DOHH2 (cell line): ENCODE data around the gene RSBN1.

Source experiments
- H3F3A ChIP-seq: fragments of 200-600 bp; sonication (generic), shearing (Covaris generic); 2 replicates; pipeline ENCODE4 v1.6.0; 2016; ENCODE audit warnings: antibody characterized with exemption, mild to moderate bottlenecking; ENCODE audit not compliant: control insufficient read depth, insufficient read depth
- H3K27ac ChIP-seq: fragments of 200-600 bp; sonication (generic); 2 replicates; pipeline ENCODE4 v1.5.1; 2014; ENCODE audit warnings: low read depth, mild to moderate bottlenecking, low read length, moderate library complexity
- H3K27me3 ChIP-seq: fragments of 200-600 bp; sonication (generic); 2 replicates; pipeline ENCODE4 v1.6.1; 2014; ENCODE audit warnings: mild to moderate bottlenecking, low read length, mixed read lengths; ENCODE audit not compliant: control insufficient read depth
- H3K36me3 ChIP-seq: fragments of 200-600 bp; sonication (generic); 2 replicates; pipeline ENCODE4 v1.6.1; 2014; ENCODE audit warnings: mild to moderate bottlenecking, low read length, moderate library complexity, mixed read lengths; ENCODE audit not compliant: control insufficient read depth
- H3K4me1 ChIP-seq: fragments of 200-600 bp; sonication (generic); 2 replicates; pipeline ENCODE4 v1.6.1; 2014; ENCODE audit warnings: mild to moderate bottlenecking, low read length, mixed read lengths; ENCODE audit not compliant: control insufficient read depth
- H3K4me2 ChIP-seq: fragments of 200-600 bp; sonication (generic); 2 replicates; pipeline ENCODE4 v1.6.0; 2014; ENCODE audit warnings: mild to moderate bottlenecking, low read length, moderate library complexity
- H3K4me3 ChIP-seq: fragments of 200-600 bp; sonication (generic); 2 replicates; pipeline ENCODE4 v1.5.1; 2014; ENCODE audit warnings: mild to moderate bottlenecking, low read length, mixed read lengths
- H3K79me2 ChIP-seq: fragments of 200-600 bp; sonication (generic); 2 replicates; pipeline ENCODE4 v1.6.1; 2014; ENCODE audit warnings: mild to moderate bottlenecking, low read length, mixed read lengths; ENCODE audit not compliant: control insufficient read depth
- H3K9me2 ChIP-seq: fragments of 200-600 bp; sonication (generic); replicated peaks from 2 replicates; pipeline ENCODE4 v1.6.1; 2014; ENCODE audit warnings: mild to moderate bottlenecking, low read length, mixed read lengths; ENCODE audit not compliant: control insufficient read depth
- H3K9me3 ChIP-seq: fragments of 200-600 bp; sonication (generic); 2 replicates; pipeline ENCODE4 v1.6.1; 2014; ENCODE audit warnings: antibody characterized with exemption, low read length, mixed read lengths; ENCODE audit not compliant: control insufficient read depth, insufficient read depth
- H4K20me1 ChIP-seq: fragments of 200-600 bp; sonication (generic); 2 replicates; pipeline ENCODE4 v1.6.0; 2014; ENCODE audit warnings: low read depth, mild to moderate bottlenecking, antibody characterized with exemption, low read length, moderate library complexity; ENCODE audit not compliant: control insufficient read depth, insufficient read depth
- CTCF ChIP-seq: fragments of 200-600 bp; sonication (generic); IDR thresholded peaks from one replicate; pipeline ENCODE4 v1.5.1; 2014; ENCODE audit warnings: antibody characterized with exemption, mild to moderate bottlenecking, low read depth, low read length; ENCODE audit not compliant: poor library complexity, severe bottlenecking
- EZH2phosphoT487 ChIP-seq: fragments of 200-600 bp; sonication (generic); IDR thresholded peaks from 2 replicates; pipeline ENCODE4 v1.6.1; 2017; ENCODE audit warnings: borderline replicate concordance, mild to moderate bottlenecking, antibody characterized with exemption, low read length, moderate library complexity, mixed read lengths

Gene RSBN1

GRCh38 chr1:113779542-113779941, 32.7 kb downstream of the RSBN1 start:
- Histone ChIP-seq H3K4me2 (no peak overlapping the region), H3K9me2 (no peaks in the 10 kb centered on the region), H3K27me3 (no peaks in the 10 kb centered on the region), H3F3A (peaks cover 6% of the 10 kb centered on the region; the same call in 1 of the 2 replicates), H3K79me2 (peaks cover 61% of the 10 kb centered on the region), H3K27ac (no peak overlapping the region), H3K36me3 (peaks cover 32% of the 10 kb centered on the region), H3K4me1 (peaks cover 44% of the 10 kb centered on the region), H3K4me3 (no peak overlapping the region), H4K20me1 (peaks cover 6% of the 10 kb centered on the region; the same call in 1 of the 2 replicates), H3K9me3 (no peaks in the 10 kb centered on the region)
- TF ChIP-seq EZH2phosphoT487 (no peak), CTCF (no peak)

- Histone ChIP-seq H3K36me3 (peaks cover 23% of the 10 kb centered on the region), H3K9me3 (no peaks in the 10 kb centered on the region), H3K27ac (no peak overlapping the region), H3K4me2 (no peak overlapping the region), H3K9me2 (no peaks in the 10 kb centered on the region), H3F3A (0 out of 2 replicates have a peak, but pooled peaks cover 4% of the 10 kb centered on the region), H3K27me3 (no peaks in the 10 kb centered on the region), H3K79me2 (peaks cover 42% of the 10 kb centered on the region), H4K20me1 (no peaks in the 10 kb centered on the region), H3K4me1 (peaks cover 25% of the 10 kb centered on the region), H3K4me3 (no peak overlapping the region)
- no peak for TF ChIP-seq EZH2phosphoT487
- TF ChIP-seq CTCF, result no peak
Measured at GRCh38 chr1:113777561-113777960, 34.7 kb downstream of the RSBN1 start.

DNA sequence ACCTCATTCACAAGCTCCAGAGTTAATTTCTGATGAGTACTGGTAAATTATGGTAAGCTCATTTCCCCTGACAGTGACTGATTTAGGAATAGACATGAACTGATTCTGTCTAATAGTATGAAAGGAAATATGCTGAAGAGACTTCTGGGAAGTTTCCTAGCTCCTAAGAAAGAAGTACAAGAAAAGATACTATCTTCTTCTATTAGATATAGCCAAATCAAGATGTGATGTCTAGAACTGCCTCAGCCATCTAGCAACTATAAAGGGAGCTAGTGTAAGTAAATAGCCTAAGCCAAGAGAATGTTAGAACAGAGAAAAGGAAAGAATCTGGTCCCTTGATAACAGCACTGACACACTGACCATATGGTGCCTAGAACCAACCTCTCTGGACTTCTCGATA, 42.2 kb downstream of the RSBN1 start:
- no peaks in the 10 kb centered on the region for H3K4me1 ChIP-seq

More for the DNA sequence above, 42.2 kb downstream of the RSBN1 start:
- H3K79me2 ChIP-seq, result no peaks in the 10 kb centered on the region
- TF ChIP-seq CTCF (no peak), EZH2phosphoT487 (no peak)
- H3F3A ChIP-seq, result 0 out of 2 replicates have a peak, but pooled peaks cover 4% of the 10 kb centered on the region
- no peak overlapping the region for H3K27ac ChIP-seq
- H3K9me3 ChIP-seq, result no peaks in the 10 kb centered on the region
- no peak overlapping the region for H3K4me2 ChIP-seq
- H3K4me3 ChIP-seq, result no peak overlapping the region
- H3K36me3 ChIP-seq, result peaks cover 43% of the 10 kb centered on the region
- H3K9me2 ChIP-seq, result no peaks in the 10 kb centered on the region
- no peaks in the 10 kb centered on the region for H3K27me3 ChIP-seq
- no peaks in the 10 kb centered on the region for H4K20me1 ChIP-seq
